PFSK-1 (cell line): ENCODE data around the gene YDJC.

Experiments
- FOXP2 ChIP-seq: optimal IDR thresholded peaks from 2 replicates; pipeline ENCODE3; 2011; ENCODE audit warnings: borderline replicate concordance, control low read depth, inconsistent platforms; ENCODE audit not compliant: insufficient read depth; ENCODE audit errors: extremely low read length, extremely low read depth
- POLR2AphosphoS5 ChIP-seq: IDR thresholded peaks from 2 replicates; pipeline ENCODE4 v1.6.1; 2012; ENCODE audit warnings: low read depth, mild to moderate bottlenecking, control low read depth, low read length, moderate library complexity
- SIN3A ChIP-seq: IDR thresholded peaks from 2 replicates; pipeline ENCODE4 v1.6.1; 2012; ENCODE audit warnings: mild to moderate bottlenecking, low read length, moderate library complexity, borderline replicate concordance; ENCODE audit not compliant: insufficient read depth
- TAF1 ChIP-seq: IDR thresholded peaks from 2 replicates; pipeline ENCODE4 v1.6.1; 2012; ENCODE audit warnings: low read length, control low read depth, borderline replicate concordance; ENCODE audit not compliant: insufficient read depth
- TF ChIP-seq, protein P1 (sequence below), 2 experiments: IDR thresholded peaks; 2 replicates each; pipeline versions ENCODE4 v1.6.1 to v1.8.0; 2011 to 2012; ENCODE audit warnings: low read depth in 2 of 2, low read length in 2 of 2, control low read depth in 1 of 2, inconsistent platforms in 1 of 2, mild to moderate bottlenecking in 1 of 2, moderate library complexity in 1 of 2; ENCODE audit not compliant: insufficient read depth in 1 of 2

YDJC gene

DNA sequence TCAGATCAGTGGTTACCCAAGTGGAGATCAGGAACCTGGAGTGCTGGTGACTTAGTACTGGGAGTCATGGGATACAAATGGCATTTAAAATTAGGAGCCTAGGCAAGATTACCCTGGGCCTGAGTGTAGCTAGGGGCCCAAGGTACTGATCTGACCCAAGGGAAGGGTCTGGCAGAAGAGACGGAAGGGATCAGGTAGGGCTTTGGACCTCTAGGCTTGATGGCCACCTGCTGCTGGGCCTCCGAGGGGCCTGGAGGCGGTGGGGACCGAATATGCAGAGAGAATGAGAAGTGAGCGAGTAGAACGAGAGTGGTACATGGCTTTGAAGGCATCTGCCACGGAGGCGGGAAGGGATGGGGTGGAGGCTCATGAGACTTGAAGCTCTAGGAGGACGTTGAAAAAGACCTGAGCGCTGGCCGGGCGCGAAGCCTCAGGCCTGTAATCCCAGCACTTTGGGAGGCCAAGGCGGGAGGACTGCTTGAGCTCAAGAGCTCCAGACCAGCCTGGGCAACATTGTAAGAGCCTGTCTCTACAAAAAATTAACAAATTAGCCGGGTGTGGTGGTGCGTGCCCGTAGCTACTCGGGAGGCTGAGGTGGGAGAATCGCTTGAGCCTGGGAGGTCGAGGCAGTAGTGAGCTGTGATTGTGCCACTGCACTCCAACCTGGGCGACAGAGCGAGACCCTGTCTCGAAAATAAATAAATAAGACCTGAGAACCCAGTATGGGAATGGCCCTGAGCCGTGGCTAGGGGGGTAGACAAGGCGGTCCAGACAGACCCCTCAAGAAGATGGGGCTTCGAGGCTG is 35.4 kb upstream of the YDJC start:
- TF ChIP-seq POLR2AphosphoS5 (no peak), SIN3A (no peak), TAF1 (no peak), FOXP2 (no peak)
- TF ChIP-seq, protein P1, sequence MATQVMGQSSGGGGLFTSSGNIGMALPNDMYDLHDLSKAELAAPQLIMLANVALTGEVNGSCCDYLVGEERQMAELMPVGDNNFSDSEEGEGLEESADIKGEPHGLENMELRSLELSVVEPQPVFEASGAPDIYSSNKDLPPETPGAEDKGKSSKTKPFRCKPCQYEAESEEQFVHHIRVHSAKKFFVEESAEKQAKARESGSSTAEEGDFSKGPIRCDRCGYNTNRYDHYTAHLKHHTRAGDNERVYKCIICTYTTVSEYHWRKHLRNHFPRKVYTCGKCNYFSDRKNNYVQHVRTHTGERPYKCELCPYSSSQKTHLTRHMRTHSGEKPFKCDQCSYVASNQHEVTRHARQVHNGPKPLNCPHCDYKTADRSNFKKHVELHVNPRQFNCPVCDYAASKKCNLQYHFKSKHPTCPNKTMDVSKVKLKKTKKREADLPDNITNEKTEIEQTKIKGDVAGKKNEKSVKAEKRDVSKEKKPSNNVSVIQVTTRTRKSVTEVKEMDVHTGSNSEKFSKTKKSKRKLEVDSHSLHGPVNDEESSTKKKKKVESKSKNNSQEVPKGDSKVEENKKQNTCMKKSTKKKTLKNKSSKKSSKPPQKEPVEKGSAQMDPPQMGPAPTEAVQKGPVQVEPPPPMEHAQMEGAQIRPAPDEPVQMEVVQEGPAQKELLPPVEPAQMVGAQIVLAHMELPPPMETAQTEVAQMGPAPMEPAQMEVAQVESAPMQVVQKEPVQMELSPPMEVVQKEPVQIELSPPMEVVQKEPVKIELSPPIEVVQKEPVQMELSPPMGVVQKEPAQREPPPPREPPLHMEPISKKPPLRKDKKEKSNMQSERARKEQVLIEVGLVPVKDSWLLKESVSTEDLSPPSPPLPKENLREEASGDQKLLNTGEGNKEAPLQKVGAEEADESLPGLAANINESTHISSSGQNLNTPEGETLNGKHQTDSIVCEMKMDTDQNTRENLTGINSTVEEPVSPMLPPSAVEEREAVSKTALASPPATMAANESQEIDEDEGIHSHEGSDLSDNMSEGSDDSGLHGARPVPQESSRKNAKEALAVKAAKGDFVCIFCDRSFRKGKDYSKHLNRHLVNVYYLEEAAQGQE (IDR thresholded peaks at IDR 0.05; ENCODE audit: insufficient read depth in 1 of 2, low read depth in 2 of 2, low read length in 2 of 2), result no peak

DNA sequence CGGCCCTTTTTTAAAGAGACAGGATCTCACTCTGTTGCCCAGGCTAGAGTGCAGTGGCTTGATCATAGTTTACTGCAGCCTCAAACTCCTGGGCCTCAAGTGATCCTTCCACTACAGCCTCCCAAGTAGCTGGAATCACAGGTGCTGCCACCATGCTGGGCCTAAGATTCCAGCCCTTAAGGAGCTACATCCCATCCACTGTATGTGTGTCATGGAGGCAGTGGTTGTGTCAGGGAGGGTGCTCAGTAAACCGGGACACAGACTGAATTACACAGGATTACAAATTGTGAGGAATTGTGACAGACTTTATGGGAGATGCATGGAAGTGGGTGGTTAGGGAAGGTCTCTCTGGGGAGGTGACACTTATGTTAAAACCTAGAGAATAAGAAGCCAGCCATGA is 33.9 kb upstream of the YDJC start:
- TF ChIP-seq FOXP2, result no peak
- TF ChIP-seq, protein P1 (IDR thresholded peaks at IDR 0.05; ENCODE audit: insufficient read depth in 1 of 2, low read depth in 2 of 2, low read length in 2 of 2), result no peak
- TF ChIP-seq SIN3A, result no peak
- no peak for TF ChIP-seq POLR2AphosphoS5
- no peak for TF ChIP-seq TAF1

DNA sequence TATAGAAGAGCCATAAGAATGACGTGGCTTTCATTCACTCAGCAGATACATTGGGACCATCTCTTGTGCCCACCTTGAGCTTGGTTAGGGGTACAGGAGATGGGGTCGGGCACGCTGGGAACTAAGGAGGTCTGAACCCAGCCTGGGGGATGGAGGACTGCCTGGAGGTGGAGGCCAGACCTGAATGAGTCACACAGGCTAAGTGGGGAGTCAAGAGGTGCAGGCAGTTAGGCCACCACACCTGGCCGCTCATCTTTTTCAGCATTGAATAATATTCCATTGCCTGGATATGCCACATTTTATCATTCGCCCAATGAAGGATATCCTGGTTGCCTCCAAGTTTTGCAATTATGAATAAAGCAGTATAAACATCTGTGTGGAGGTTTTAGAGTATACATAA is 32.2 kb upstream of the YDJC start:
- no peak for TF ChIP-seq POLR2AphosphoS5
- TF ChIP-seq TAF1, result no peak
- no peak for TF ChIP-seq FOXP2
- TF ChIP-seq, protein P1 (IDR thresholded peaks at IDR 0.05; ENCODE audit: insufficient read depth in 1 of 2, low read depth in 2 of 2, low read length in 2 of 2), result no peak
- TF ChIP-seq SIN3A, result no peak

DNA sequence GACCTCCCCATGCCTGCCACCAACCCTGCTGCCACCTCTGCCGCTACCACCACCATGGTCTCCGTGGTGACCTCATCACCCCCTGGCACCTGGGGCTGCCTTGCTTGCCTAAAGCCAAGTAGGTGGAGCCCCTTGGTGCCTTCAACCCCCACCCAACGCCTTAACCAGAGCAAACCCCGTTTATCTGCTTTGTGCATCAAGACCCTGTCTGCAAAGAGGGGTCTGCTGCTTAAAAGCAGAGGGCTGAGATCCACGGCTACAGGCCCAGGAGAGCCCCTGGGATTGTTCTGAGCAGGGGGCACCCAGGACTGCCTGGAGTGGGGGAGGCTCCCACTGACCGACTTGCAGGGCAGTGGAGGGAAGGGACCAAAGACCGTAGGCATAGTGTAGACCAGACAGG is 31.1 kb upstream of the YDJC start:
- TF ChIP-seq SIN3A, result no peak
- no peak for TF ChIP-seq TAF1
- no peak for TF ChIP-seq FOXP2
- TF ChIP-seq POLR2AphosphoS5, result no peak
- TF ChIP-seq, protein P1 (IDR thresholded peaks at IDR 0.05; ENCODE audit: insufficient read depth in 1 of 2, low read depth in 2 of 2, low read length in 2 of 2), result no peak
